Measurements from ENCODE around the gene CADPS2.
"Not testable (repeated sequence)": the region's sequence is repeated elsewhere in the genome, so short reads cannot be mapped to it uniquely, and the experiment has no call there.

The CADPS2 gene

GRCh38 chr7:122304996-122305421, 581.3 kb downstream of the CADPS2 start:
- no peak for DNase-seq

- no peak for DNase-seq
These were observed 581.8 kb downstream of the CADPS2 start, which contains the start of gene FEZF1 for GRCh38 chr7:122304319-122304975. Gene FEZF1 (minus strand): TSS chr7:122304750. CDS start chr7:122304437, 313 bp downstream.

GRCh38 chr7:122303531-122304318, 582.5 kb downstream of the CADPS2 start:
- DNase-seq, result no peak

GRCh38 chr7:122302761-122303530, 583.3 kb downstream of the CADPS2 start:
- no peak for DNase-seq

- DNase-seq, result no peak
These were observed 584.2 kb downstream of the CADPS2 start for GRCh38 chr7:122301858-122302760.

- no peak for DNase-seq
These were observed 585.1 kb downstream of the CADPS2 start for GRCh38 chr7:122300956-122301833.

- DNase-seq, result no peak
These were observed 585.9 kb downstream of the CADPS2 start for GRCh38 chr7:122300211-122300932.

GRCh38 chr7:122299624-122300210, 586.5 kb downstream of the CADPS2 start:
- no peak for DNase-seq

GRCh38 chr7:122298618-122299017, 587.6 kb downstream of the CADPS2 start:
- DNase-seq, result no peak

- DNase-seq, result no peak
These were observed 588.1 kb downstream of the CADPS2 start for GRCh38 chr7:122298131-122298530.

GRCh38 chr7:122291189-122291588, 595.1 kb downstream of the CADPS2 start:
- DNase-seq, result no peak

GRCh38 chr7:122290476-122290875, 595.8 kb downstream of the CADPS2 start:
- no peak for DNase-seq

GRCh38 chr7:122289426-122289825, 596.8 kb downstream of the CADPS2 start:
- no peak for DNase-seq

- not testable (repeated sequence) for DNase-seq
These were observed 601.7 kb downstream of the CADPS2 start for GRCh38 chr7:122284608-122285007.

- no peak for DNase-seq
These were observed 613.1 kb downstream of the CADPS2 start for GRCh38 chr7:122273117-122273516.

GRCh38 chr7:122269241-122269640, 617.0 kb downstream of the CADPS2 start:
- DNase-seq, result no peak

Data from CD4-positive, alpha-beta T cell treated with Interleukin-17A for 4 hours (primary cell).